GM12878 (cell line): ENCODE measurements around the gene SKIDA1. TPM values are rescaled to one million over a fixed set of nuclear protein-coding genes. Genes with fewer than 3 reads are reported as not detected.

Experiments used
- ATAC-seq: fragments of 200-7000 bp; cut with Tn5 transposase; 3 replicates; pipeline ENCODE4 v1.9.1; 2020; ENCODE audit warnings: mild to moderate bottlenecking, moderate library complexity
- BruUV-seq: library from RNA; stranded (reverse); fragments of 400-500 nt; replicated peaks from 2 replicates; lab custom pipeline; 2021; lab: Mats Ljungman, UMichigan
- CTCF ChIA-PET: fragments of 300-600 bp; sonication (Branson Sonifier 250); formaldehyde crosslinking; extraction: SDS; loops from one replicate; lab custom pipeline; 2021; ENCODE audit warnings: inconsistent platforms; lab: Yijun Ruan, JAX
- POLR2A ChIA-PET: fragments of 350-600 bp; formaldehyde crosslinking; extraction: SDS; loops from one replicate; lab custom pipeline; 2021; ENCODE audit warnings: inconsistent platforms; lab: Charles Lee
- RAD21 ChIA-PET: fragments of 300-600 bp; sonication (Branson Sonifier 250); formaldehyde crosslinking; loops from one replicate; lab custom pipeline; 2023; ENCODE audit warnings: antibody characterized with exemption; ENCODE audit not compliant: unreplicated experiment; lab: Charles Lee
- SMC1A ChIA-PET: fragments of 300-600 bp; sonication (Branson Sonifier 250); formaldehyde crosslinking; loops from one replicate; lab custom pipeline; 2023; ENCODE audit not compliant: unreplicated experiment, uncharacterized antibody; lab: Charles Lee
- DNase-seq: peaks from one replicate; pipeline ENCODE4 v3.0.0-alpha.2; 2011; ENCODE audit warnings: low read depth, low spot score
- FAIRE-seq: peaks from 3 replicates; lab custom pipeline; 2011; peaks lifted over from hg19 to GRCh38; lab: Jason Lieb, UNC
- H2AFZ ChIP-seq: 2 replicates; pipeline ENCODE4 v1.6.0; 2011; ENCODE audit warnings: low read depth, low read length, control low read depth; ENCODE audit not compliant: control insufficient read depth
- H3K27ac ChIP-seq: 2 replicates; pipeline ENCODE4 v1.5.1; 2011; ENCODE audit warnings: control low read depth; ENCODE audit not compliant: control insufficient read depth, insufficient read depth
- H3K27me3 ChIP-seq, 2 experiments: replicated peaks in 1 of 2; 2 replicates each; pipeline versions ENCODE4 v1.6.0 to v1.6.1; 2011; ENCODE audit warnings: low read length in 1 of 2; ENCODE audit not compliant: control insufficient read depth in 2 of 2, insufficient read depth in 2 of 2
- H3K36me3 ChIP-seq, 2 experiments: 2 replicates each; pipeline ENCODE4 v1.5.1; 2011; ENCODE audit warnings: low read length in 1 of 2; ENCODE audit not compliant: control insufficient read depth in 2 of 2, insufficient read depth in 2 of 2
- H3K4me1 ChIP-seq: 2 replicates; pipeline ENCODE4 v1.6.1; 2011; ENCODE audit warnings: mild to moderate bottlenecking, low read length, moderate library complexity, mixed read lengths; ENCODE audit not compliant: control insufficient read depth, insufficient read depth
- H3K4me2 ChIP-seq: 2 replicates; pipeline ENCODE4 v1.6.0; 2011; ENCODE audit warnings: control low read depth; ENCODE audit not compliant: control insufficient read depth, insufficient read depth
- H3K4me3 ChIP-seq: fragments of 200-600 bp; sonication (generic); 2 replicates; pipeline ENCODE4 v1.5.1; 2016
- H3K79me2 ChIP-seq: 2 replicates; pipeline ENCODE4 v1.6.0; 2011; ENCODE audit warnings: low read length; ENCODE audit not compliant: control insufficient read depth, insufficient read depth
- H3K9ac ChIP-seq: 2 replicates; pipeline ENCODE4 v1.8.0; 2011; ENCODE audit warnings: low read length, control low read depth, mixed read lengths; ENCODE audit not compliant: control insufficient read depth, insufficient read depth
- H3K9me3 ChIP-seq: replicated peaks from 3 replicates; pipeline ENCODE4 v1.5.1; 2011; ENCODE audit warnings: mild to moderate bottlenecking, low read length; ENCODE audit not compliant: control insufficient read depth, insufficient read depth
- H4K20me1 ChIP-seq: 2 replicates; pipeline ENCODE4 v1.6.0; 2011; ENCODE audit not compliant: control insufficient read depth, insufficient read depth
- BCL3 ChIP-seq: IDR thresholded peaks from 2 replicates; pipeline ENCODE4 v1.6.1; 2011; ENCODE audit warnings: borderline replicate concordance, low read depth, mild to moderate bottlenecking, moderate library complexity, low read length; ENCODE audit not compliant: insufficient read depth, poor library complexity, severe bottlenecking
- CBX3 ChIP-seq: fragments of 200-600 bp; sonication (generic); IDR thresholded peaks from 2 replicates; pipeline ENCODE4 v1.6.1; 2016; ENCODE audit warnings: low read depth, borderline replicate concordance
- EP300 ChIP-seq, 2 experiments: fragments of 150-350 bp in 1 of 2; IDR thresholded peaks; 2 replicates each; pipeline ENCODE4 v1.6.1; 2011 to 2012; ENCODE audit warnings: low read depth in 2 of 2, low read length in 2 of 2, borderline replicate concordance in 1 of 2, improper control_type of control experiment in 1 of 2, inconsistent platforms in 1 of 2; ENCODE audit not compliant: control insufficient read depth in 1 of 2
- KLF5 ChIP-seq: fragments of 450-650 bp; IDR thresholded peaks from 2 replicates; pipeline ENCODE4 v1.6.1; 2014; ENCODE audit warnings: mild to moderate bottlenecking; ENCODE audit not compliant: partially characterized antibody
- MTA3 ChIP-seq: IDR thresholded peaks from 2 replicates; pipeline ENCODE4 v1.6.1; 2012; ENCODE audit warnings: low read length, inconsistent platforms, borderline replicate concordance
- MYC ChIP-seq: IDR thresholded peaks from 2 replicates; pipeline ENCODE4 v1.6.1; 2011; ENCODE audit warnings: mild to moderate bottlenecking, low read length, moderate library complexity, inconsistent platforms; ENCODE audit not compliant: insufficient read depth, insufficient replicate concordance, insufficient read length, severe bottlenecking
- NFYA ChIP-seq: IDR thresholded peaks from 2 replicates; pipeline ENCODE4 v1.6.1; 2011; ENCODE audit warnings: low read depth, mild to moderate bottlenecking, low read length, improper control_type of control experiment, borderline replicate concordance
- POLR2AphosphoS5 ChIP-seq: IDR thresholded peaks from 2 replicates; pipeline ENCODE4 v1.6.1; 2011; ENCODE audit warnings: mild to moderate bottlenecking, low read length, inconsistent platforms
- RAD51 ChIP-seq: fragments of 450-650 bp; IDR thresholded peaks from 2 replicates; pipeline ENCODE4 v1.6.1; 2016; ENCODE audit warnings: moderate library complexity, mild to moderate bottlenecking, inconsistent platforms
- ZNF24 ChIP-seq: fragments of 450-650 bp; IDR thresholded peaks from 2 replicates; pipeline ENCODE4 v1.6.1; 2017; ENCODE audit warnings: antibody characterized with exemption, mild to moderate bottlenecking
- ZZZ3 ChIP-seq: IDR thresholded peaks from 2 replicates; pipeline ENCODE4 v1.6.1; 2011; ENCODE audit warnings: low read depth; ENCODE audit not compliant: control insufficient read depth, insufficient read length
- WGBS: methylation state at CpG from one replicate; pipeline ENCODE4 v1.1.6; 2016; ENCODE audit warnings: low lambda C conversion rate; ENCODE audit not compliant: insufficient replicate concordance, insufficient coverage; ENCODE audit errors: missing lambda C conversion rate; 5-methylcytosine and 5-hydroxymethylcytosine counted together
- in situ Hi-C: fragments of 300-500 bp; cut with MboI; formaldehyde crosslinking; loops from 9 replicates; pipeline ENCODE4 v1.14.3; 2018; ENCODE audit warnings: mixed read lengths
- intact Hi-C: fragments of 100-400 bp; cut with micrococcal nuclease; formaldehyde crosslinking; loops from one replicate; pipeline ENCODE4 v1.14.2; 2022; ENCODE audit not compliant: unreplicated experiment
- polyA plus RNA-seq, 11 experiments: library from polyadenylated mRNA; depleted of rRNA in 4 of 11; unstranded in 6 of 11; stranded (reverse) in 5 of 11; fragments of >200 nt; fragmentation: Nextera tagmentation in 4 of 11; fragmentation: Illumina TruSeq in 1 of 11; extraction: Ambion mirVana in 4 of 11; extraction: Trizol in 1 of 11; gene quantifications; 1 replicate in 1 of 11; 2 replicates in 10 of 11; pipeline versions ENCODE4 v1.2.1 to v1.2.3, GENCODE V29; 2011 to 2016; ENCODE audit warnings: inconsistent platforms in 2 of 11, missing spikeins in 2 of 11, low read depth in 1 of 11
- total RNA-seq, 4 experiments: library from RNA; depleted of rRNA in 3 of 4; stranded (reverse); fragments of >200 nt in 3 of 4; fragmentation: Illumina TruSeq in 1 of 4; extraction: Trizol in 1 of 4; gene quantifications; 2 replicates each; pipeline versions ENCODE4 v1.2.1 to v1.2.3, GENCODE V29; 2013 to 2021

The SKIDA1 gene
- total and polyA plus RNA-seq, 10 of the 15 experiments (the other 5 are each of a cell fraction or from before 2014, with no cell fraction given), result 0.05 to 0.90 (median 0.28) TPM

GRCh38 chr10:21487416-21488180 lies 37.9 kb downstream of the SKIDA1 start:
- H3K4me1 ChIP-seq, result no peaks in the 10 kb centered on the region
- in situ Hi-C loops, result loop anchor here (25.0 kb wide), 2 partner anchors 200 to 1525 kb away; no protein-coding TSS in a partner anchor
- H3K9ac ChIP-seq, result no peak overlapping the region
- TF ChIP-seq ZNF24 (no peak), CBX3 (no peak)
- H4K20me1 ChIP-seq, result no peaks in the 10 kb centered on the region
- no peak for ATAC-seq
- ChIA-PET SMC1A (interaction anchor here (0.5 kb wide), 1 partner anchor 120 kb away, joined by 3 read pairs; no protein-coding TSS in a partner anchor), RAD21 (interaction anchor here (0.6 kb wide), 1 partner anchor 221 kb away, joined by 3 read pairs; no protein-coding TSS in a partner anchor), CTCF (interaction anchor here (0.7 kb wide), 1 partner anchor 10 kb away, joined by 3 read pairs; no protein-coding TSS in a partner anchor), POLR2A (no interaction called here)
- no peak overlapping the region for H3K27ac ChIP-seq
- FAIRE-seq, result no peak
- H3K4me2 ChIP-seq, result no peak overlapping the region
- BruUV-seq, result no TSS peak
- H3K9me3 ChIP-seq, result no peaks in the 10 kb centered on the region
- 71% methylated on average over 10 of the region's 10 CpGs for WGBS
- DNase-seq, result no peak
- H3K27me3 ChIP-seq, result no peaks in the 10 kb centered on the region
- H3K79me2 ChIP-seq, result no peaks in the 10 kb centered on the region
- H2AFZ ChIP-seq, result no peak overlapping the region
- no peak overlapping the region for H3K4me3 ChIP-seq
- intact Hi-C loops, result no loop called here
- no peaks in the 10 kb centered on the region for H3K36me3 ChIP-seq

GRCh38 chr10:21482821-21483220 lies 42.7 kb downstream of the SKIDA1 start:
- WGBS, result 58% methylated on average over 3 of the region's 3 CpGs
- RAD21 ChIA-PET, result no interaction called here
- DNase-seq (no peak), FAIRE-seq (no peak), ATAC-seq (no peak)
- Histone ChIP-seq H3K4me1 (no peaks in the 10 kb centered on the region), H3K27ac (no peak overlapping the region), H3K36me3 (no peaks in the 10 kb centered on the region), H3K4me2 (no peak overlapping the region), H3K9ac (no peak overlapping the region), H3K9me3 (no peaks in the 10 kb centered on the region), H3K27me3 (no peaks in the 10 kb centered on the region), H3K79me2 (no peaks in the 10 kb centered on the region), H4K20me1 (no peaks in the 10 kb centered on the region), H2AFZ (no peak overlapping the region), H3K4me3 (no peak overlapping the region)
- CTCF ChIA-PET, result no interaction called here
- no TSS peak for BruUV-seq
- in situ Hi-C loops (loop anchor here (25.0 kb wide), 2 partner anchors 196 to 1529 kb away; no protein-coding TSS in a partner anchor), intact Hi-C loops (no loop called here)
- no peak for TF ChIP-seq KLF5
- TF ChIP-seq ZZZ3, result no peak
- TF ChIP-seq BCL3, result no peak
- no peak for TF ChIP-seq EP300 (IDR thresholded peaks at IDR 0.05; ENCODE audit: borderline replicate concordance in 1 of 2, control insufficient read depth in 1 of 2, low read depth in 2 of 2, low read length in 2 of 2)
- TF ChIP-seq RAD51, result no peak
- TF ChIP-seq MYC, result no peak
- no peak for TF ChIP-seq POLR2AphosphoS5
- no peak for TF ChIP-seq MTA3
- TF ChIP-seq NFYA, result no peak
- POLR2A ChIA-PET, result interaction anchor here (0.6 kb wide), 1 partner anchor 600 kb away, joined by 6 read pairs; no protein-coding TSS in a partner anchor
- SMC1A ChIA-PET, result no interaction called here
